Medulla oblongata (tissue), 1 donor: ENCODE data around the gene ADAMTSL1.

ENCODE experiments used
- DNase-seq: peaks from one replicate; pipeline ENCODE4 v3.0.0-alpha.2; 2015; ENCODE audit errors: extremely low spot score

ADAMTSL1 gene

DNA sequence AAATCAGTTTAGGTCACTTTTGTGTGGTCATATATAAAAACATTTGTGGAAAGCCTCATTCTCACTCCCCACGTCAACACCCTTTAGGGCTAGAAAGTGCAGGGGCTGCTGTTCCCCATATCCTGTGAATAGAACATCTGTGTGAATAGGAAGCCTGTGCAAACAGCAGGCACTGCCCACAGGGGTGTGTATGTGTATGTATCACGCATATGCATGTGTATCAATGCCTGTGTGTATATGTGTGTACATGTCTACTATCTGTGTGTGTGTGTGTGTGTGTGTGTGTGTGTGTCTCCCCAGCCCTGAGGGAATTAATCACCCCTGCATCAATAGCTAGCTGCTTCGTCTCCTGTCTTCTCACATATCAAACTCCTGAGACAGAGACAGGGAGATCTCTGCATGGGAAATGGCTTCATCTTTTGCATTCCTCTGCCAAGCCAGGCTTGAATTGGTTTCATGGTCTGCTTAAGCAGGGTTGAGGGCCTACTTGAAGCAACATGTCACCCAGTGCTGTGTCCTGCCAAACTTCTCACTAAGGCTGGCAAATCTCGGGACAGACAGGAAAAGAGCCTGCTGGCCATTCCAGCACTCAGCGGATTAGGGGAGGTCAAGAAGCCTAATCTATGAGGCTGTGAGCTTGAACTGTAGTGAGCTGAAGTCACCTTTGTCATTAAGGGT, 265.8 kb downstream of the ADAMTSL1 start:
- DNase-seq = no peak

DNA sequence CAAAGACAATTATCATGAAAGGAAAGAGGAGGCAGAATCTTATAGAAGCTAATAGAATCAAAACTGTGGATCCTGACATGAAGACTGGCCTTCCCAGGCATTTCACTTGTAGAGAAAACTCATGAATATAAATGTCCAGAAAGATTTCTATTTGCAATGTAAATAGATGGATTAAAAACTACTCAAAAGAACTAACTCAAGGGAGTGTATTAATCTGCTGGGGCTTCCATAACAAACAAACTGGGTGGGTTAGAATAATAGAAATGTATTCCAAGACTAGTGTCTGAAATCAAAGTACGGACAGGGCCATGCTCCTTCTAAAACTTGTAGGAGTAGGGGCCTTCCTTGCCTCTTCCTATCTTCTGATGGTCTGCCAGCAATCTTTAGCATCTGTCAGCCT, 267.4 kb downstream of the ADAMTSL1 start:
- no peak for DNase-seq

DNA sequence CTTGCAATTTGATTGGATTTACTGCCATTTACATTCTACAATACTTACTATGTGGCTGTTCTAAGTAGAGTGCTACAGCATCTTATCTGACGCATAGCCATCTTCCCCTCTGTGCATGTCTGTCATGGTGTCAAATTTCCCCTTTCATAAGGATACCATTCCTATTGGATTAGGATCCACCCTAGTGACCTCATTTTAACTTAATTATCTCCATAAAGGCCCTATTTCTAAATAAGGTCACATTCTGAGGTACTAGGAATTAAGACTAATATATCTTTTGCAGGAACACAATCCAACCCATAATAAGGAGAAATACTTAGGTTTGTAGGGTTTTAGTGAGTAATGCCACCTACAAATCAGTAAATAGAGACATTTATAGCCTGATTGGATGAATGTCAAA, 268.0 kb downstream of the ADAMTSL1 start:
- DNase-seq = no peak

DNA sequence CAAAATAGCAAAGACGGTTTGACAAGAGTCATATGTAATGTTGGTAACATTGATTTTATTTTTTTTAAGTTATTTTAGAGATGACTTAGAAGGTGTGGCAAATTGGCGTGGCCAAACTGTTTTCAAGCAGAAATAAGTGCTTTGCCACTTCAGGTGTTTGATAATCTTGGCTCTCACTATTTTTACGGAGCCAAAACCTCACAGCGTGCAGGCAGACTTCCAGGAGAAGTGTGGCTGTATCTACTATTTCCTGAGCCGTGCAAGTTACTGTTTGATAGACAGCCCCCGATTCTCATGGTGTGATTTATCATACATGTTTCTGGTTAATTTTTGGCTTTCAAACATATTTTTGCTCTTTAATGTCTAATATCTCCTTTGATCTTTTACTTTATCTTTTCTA, 269.5 kb downstream of the ADAMTSL1 start:
- DNase-seq = no peak

DNA sequence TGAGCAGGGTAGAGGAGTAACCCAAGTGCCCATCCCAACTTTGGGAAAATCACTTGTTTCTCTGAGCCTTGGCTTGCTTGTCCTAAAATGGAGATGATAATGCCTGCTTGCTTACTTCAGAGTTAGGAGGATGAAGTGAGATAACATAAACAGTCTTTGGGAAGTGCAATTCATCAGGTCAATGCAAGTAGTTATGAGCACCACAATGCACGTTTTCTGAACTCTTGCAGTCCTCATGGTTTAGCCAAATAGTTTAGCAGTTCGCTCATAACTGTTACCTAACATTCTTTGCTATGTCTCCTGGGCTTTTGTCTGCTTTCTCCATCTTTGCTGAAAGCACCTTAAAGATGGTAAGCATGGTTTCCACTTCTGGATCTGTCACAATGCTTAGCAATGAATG, 270.0 kb downstream of the ADAMTSL1 start:
- no peak for DNase-seq

DNA sequence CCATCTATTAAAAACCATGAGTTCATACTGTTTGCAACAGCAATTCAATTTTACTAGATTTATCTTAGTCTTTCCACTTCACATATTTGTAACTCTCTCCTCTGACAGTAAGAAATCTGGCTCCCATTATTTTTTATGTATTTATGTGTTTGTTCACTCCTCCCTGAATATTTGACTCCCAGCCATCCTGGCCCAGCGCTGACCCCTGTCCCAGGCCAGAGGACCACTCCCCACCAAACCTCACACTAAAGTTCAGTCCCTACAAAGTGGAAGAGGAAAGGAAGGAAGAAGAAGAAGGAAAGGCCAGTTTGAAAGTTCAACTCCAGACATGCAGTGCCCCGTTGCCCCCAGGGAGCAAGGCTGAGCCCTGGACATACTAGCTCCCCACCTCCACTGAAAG, 271.8 kb downstream of the ADAMTSL1 start:
- DNase-seq = no peak

DNA sequence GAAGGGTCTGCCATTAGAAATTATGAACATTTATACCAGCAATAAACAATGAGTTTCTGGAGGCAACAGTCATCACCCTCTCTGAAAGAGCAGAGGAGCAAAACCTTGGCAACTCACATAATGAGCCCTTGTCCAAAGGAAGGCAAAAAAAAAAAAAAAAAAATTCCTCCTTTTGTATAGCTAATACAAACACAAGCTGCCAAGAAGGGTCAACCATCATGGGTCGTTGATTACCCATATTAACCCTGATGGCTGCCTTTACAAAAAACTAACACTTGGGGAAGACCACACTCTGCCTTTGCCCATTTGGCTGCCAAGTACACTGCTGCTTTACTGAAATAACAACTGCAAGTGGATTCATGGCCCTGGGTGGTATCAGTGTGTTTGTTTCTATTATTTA, 272.7 kb downstream of the ADAMTSL1 start:
- DNase-seq = peak; percentile 75

DNA sequence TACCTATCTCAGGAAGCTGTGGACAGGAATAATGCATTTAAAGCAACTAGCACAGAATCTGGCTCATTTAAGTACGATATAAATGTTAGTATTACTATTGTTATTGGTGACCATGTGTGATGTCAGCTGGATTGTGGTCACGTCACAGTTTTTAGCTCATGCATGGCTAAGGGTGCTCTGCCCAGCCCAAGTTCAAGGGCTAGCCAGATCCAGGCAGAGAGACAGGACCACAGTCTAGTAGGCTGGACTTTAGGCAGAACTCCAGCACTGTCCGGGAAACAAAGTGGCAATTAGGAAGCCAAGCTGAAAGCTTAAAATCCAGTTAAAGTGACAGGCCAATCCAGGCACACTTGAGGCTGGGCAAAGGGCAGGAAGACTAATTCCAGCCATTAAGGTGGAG, 273.6 kb downstream of the ADAMTSL1 start:
- peak; percentile 70 for DNase-seq

DNA sequence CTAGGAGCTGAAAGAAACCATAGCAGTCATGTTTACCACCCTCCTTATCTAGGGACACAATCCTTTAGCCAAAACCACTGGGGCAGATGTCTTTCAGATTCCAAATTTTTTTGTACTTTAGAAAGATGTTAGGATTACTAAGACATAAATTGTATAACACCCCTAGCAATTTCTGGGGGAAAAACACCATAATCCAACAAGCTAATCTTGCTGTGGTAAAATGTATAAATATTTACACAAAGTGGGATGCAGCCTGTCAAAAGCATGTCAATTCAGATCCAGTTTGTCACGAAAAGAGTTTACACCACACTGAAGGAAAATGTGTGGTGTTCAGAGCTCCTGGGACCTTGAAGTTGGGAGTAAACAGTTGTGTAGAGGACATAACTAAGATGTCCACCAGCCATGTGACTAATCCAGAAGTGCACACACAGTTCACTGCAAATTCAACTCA, 274.3 kb downstream of the ADAMTSL1 start:
- DNase-seq = no peak

DNA sequence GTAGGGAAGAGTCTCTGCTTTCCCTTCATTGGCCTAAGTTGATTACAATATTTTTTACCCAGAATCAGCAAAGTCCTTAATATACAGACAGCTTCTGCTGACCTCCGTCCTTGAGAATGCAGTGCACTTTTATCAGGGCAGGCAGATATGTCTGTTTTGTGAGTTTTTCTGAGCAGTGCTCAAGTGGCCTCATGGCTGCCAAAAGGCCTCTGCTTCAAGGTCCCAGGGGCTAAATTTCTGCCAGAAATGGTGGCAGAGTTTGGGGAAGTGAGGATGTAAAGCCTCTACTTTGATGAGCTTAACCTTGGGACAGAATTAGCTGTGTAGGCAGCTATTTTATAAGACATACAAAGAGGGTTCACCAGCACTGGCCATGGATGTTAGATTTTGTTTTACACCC, 275.8 kb downstream of the ADAMTSL1 start:
- no peak for DNase-seq

DNA sequence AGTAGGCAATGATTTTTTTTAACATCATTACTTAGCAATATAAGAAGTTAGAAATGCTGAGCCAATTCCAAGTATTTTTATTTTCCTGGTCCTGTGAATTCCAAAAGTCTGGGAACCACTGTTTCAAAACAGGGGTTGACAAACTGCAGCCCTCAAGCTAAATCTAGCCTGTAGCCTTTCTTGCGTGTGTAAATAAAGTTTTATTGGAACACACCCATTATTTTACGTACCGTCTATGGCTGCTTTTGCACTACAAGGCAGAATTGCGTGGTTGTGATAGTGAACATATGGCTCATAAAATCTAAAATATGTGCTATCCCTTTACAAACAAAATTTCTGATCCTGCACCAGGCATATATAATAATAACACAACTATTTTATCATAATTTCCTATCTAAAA, 280.0 kb downstream of the ADAMTSL1 start:
- no peak for DNase-seq

DNA sequence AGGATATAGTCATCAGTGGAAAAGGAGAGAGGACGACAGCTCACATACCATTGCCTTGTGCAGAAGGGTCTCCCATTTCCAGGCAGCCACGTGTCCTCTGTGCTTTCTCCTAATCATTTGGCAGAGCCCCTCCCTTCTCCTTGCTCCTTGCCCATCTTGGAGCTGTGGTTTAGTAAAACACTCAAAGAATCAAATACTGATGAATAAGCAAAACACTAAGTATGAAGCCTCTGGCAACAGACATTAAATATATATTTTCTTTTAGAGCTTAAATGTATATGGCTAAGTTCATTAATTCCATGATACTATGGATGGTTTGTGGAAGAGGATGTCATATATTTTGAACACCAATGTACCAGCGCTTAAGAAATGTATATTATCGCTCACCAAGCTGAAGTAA, 280.6 kb downstream of the ADAMTSL1 start:
- DNase-seq = no peak

DNA sequence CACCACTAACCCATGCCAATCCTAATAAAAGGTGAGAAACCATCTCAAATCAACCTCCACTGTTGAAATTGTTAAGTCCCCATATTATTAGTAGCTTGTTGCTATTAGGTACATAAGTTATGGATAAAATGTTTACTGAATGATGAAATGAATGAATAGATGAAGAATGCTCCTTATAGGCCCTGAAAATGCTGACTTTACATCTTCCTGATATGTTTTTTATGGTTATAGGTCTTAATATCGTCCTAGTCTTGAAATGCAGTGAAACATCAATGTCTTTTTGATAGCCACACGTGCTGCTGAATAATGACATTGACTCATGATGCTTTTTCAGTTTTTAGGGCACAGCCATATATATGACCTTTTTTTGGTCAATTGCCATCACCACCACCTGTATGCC, 281.3 kb downstream of the ADAMTSL1 start:
- DNase-seq = no peak

DNA sequence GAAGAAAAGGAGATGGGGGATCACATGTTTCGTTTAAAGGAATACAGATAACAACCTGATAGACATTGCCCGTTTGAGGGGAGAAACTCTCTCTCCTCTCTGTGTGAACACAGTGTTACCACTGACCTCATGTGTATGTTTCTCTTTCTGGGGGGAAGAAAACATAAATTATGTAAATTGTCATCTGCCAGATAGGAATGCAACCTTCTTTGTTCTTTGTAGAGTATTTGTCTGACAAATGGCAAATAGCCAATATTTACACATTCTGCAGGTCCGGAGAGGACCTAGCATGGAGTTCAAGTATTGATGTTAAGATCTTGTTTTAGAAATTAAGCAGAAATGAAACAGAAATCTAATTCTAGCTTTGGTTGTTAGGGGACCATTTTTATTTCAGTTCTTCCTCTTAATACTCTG, 282.8 kb downstream of the ADAMTSL1 start:
- no peak for DNase-seq

DNA sequence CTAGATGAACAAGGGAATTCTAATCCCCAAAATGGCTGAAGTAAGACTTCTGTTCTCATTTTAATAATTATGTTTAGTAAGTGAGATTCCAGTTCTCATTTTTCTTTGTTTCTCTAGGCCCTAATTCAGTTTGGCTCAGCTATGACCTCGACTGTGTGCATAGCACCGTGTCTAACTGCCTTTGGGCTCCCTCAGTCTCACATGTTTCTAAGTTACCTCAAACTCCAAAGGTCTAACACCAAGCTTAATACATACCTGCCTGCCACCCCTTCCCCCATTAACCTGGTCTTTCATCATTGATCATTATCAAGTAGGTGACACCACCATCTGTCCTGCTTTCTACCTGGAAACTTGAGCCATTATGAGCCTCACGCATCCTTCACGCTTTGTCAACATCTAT, 285.9 kb downstream of the ADAMTSL1 start:
- DNase-seq = no peak

DNA sequence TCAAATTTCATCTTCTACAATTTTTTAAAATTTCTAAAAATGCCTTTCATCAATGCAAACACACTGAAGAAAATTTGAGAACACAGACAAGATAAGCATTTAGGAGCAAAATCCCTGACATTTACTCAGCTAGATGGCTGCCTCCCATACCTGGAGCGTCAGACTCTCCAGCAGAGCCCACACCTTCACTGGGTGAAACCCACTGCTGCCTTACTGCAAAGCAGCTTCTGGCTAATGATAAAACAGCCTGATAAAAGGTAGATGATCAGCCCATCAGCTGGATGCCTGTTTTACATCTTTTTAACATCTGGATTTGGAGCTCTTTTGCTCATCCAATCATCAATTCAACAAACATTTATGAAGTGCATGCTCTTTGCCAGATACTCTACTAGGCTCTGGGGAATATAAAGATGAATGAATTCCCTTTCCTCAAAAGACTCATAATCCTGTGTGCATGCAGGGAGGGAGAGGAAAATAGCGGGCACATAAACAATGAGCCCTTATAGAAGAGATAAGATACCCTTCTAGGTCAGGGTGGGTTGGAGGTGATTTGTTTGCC, 287.9 kb downstream of the ADAMTSL1 start:
- DNase-seq = no peak

DNA sequence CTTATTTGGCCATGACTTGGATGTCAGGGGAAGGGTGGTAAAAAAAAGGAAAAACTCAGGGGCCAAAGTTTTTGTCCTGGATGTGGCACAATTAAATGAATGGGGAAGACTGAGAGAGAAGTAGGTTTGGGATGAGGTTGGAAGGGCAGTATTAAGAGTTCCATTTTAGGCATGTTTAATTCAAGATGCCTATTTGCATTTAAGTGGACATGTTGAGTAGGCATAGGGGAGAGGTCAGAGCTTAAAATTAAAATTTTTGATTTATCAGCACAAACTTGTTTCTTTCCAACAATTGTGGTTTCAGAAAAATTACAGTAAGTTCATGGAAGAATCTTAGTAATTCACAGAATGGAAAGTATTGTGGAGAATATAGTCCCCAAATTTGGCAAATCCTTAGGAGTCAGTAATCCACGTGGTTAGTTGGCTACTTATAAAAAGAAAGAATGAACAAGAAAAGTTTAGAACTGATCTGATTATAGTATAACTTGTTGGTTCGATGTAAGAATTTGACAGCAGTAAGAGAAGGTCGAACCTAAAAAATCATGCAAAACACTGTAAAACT, 293.1 kb downstream of the ADAMTSL1 start:
- DNase-seq = no peak

DNA sequence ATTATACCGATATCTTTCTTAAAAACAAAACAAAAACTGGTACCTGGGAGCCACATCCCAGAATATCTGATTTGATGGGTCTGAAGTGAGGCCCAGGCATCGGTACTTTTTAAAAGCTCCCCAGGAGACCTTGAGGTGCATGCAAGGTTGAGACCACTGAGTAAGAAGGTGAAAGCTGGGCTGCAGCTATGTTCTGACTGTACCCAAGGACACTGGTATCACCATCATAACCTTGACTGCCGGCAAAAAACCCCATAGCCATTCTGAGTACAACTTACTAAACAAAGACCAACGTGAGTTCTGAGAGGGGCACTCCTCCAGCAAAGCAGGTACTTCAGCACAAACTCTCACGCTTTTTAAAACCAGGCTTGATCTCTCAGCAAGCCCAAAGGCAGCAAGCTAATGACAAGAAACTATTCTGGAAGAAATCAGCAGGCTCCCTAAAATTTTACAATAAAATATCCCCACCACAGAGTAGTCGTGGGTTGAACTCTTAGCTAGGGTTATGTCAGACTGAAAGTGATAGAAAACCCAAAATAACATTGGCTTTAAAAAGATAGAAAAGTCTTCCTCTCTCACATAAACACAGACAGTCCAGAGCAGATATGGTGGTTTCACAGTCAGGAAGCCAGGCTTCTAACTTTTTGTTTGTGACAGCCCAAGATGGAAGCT, 295.1 kb downstream of the ADAMTSL1 start:
- DNase-seq = no peak

DNA sequence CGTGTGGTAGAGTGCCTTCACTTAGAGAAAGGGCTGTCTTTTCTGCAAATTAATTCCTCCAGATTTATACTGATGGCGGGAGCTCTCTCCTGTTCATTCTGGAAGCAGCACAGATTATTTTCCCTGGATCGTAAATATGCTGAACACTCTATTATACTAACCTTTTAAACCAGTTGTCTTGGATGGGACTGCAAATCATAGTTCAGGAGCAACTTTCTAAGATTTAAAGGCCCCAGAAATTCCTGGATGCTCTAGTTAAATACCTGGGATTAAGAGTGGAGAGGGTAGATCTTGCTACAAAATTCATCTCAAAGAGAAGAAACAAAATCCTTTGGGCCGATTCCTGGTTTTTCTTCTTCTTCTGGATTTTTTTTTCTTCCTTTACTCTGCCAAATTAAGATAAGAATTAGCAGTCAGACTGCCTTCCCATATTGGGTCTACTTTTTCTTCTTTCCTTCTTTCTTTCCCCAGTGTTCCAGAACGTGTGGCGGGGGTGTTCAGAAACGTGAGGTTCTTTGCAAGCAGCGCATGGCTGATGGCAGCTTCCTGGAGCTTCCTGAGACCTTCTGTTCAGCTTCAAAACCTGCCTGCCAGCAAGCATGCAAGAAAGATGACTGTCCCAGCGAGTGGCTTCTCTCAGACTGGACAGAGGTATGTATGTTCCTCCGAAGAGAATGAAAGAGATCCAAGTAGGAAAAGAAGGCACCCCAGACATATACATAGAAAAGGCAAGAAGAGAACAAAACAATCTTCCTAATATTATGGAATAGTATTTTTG, 296.4 kb downstream of the ADAMTSL1 start:
- DNase-seq = no peak

DNA sequence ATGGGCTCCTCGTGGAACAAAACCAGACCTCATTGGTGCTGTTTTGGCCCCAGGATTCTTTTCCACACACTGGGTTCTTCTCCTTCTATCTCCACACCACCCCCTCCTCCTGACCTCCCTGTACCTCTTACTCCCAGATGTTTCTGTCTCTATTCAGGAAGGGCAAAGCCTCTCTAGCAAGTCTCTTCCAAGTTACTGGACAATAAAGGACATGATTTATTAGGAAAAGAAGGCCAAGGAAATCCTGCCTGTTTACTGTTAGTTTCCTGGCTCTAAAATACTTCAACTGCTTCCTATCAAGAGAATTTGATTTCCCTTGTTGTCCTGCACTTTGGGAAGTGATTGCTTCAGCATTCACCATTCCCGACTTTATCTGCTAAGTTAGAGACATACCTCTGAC, 297.1 kb downstream of the ADAMTSL1 start:
- DNase-seq = no peak

DNA sequence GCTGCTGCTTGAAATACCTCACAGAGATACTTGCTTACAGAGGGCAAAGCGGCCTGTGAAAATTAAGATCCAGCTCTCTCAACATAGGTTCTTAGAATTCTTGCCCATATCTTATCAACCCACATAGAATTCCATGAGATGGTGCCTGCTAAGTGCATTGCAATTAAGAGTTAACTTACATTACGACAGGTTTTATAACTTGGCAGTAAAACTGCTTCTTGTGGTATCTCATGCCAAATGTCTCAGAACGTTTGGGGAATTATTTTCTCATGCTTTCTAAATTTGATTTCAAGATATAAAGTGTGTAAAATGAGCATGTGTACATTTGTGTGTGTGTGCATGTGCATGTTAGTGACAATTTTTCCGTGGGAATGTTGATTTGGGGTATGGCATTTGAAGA, 297.8 kb downstream of the ADAMTSL1 start:
- DNase-seq = no peak

DNA sequence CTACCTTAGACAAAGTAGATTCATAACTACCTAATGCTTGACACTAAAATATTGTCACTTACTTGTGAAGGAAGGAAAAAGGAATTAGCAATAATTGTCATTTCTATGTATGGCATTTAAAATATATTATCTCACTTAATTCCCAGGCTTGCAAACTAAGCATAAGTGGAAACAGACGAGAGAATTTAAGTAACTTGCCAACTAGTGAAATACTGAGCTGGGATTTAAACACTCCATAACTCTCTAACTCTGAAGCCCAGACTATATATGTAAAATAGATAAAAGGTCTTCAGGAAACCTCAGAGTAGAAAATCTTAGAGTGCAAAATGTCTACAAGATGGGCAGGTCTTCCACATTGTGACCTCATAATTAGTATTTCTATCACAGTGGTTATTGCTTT, 301.3 kb downstream of the ADAMTSL1 start:
- no peak for DNase-seq
